SK-MEL-5 (cell line): ENCODE measurements around the gene EYS. TPM values are rescaled to one million over a fixed set of nuclear protein-coding genes. Genes with fewer than 3 reads are reported as not detected.

Experiments used
- DNase-seq: peaks from one replicate; pipeline ENCODE4 v3.0.0-alpha.2; 2016; ENCODE audit warnings: low read depth, low spot score
- in situ Hi-C: cut with HindIII; loops from 2 replicates; pipeline ENCODE4 v1.10.0; 2016; ENCODE audit warnings: low sequenced_read_pairs, high pct_unique_total_duplicates, low pct_unique_long_range_greater_than_20kb
- total RNA-seq: library from RNA; depleted of rRNA; stranded (reverse); fragments of >200 nt; shearing (Covaris generic); gene quantifications from 2 replicates; pipeline ENCODE4 v1.2.3, GENCODE V29; 2014

EYS gene
- total RNA-seq, 1 experiment from 2014 or later, result 0.03 TPM

- no peak for DNase-seq
- in situ Hi-C loops, result no loop called here
Measured at GRCh38 chr6:64973142-64973541, 733.9 kb downstream of the EYS start.

- DNase-seq, result no peak
- in situ Hi-C loops, result no loop called here
Measured at GRCh38 chr6:64969139-64969538, 737.9 kb downstream of the EYS start.

DNA sequence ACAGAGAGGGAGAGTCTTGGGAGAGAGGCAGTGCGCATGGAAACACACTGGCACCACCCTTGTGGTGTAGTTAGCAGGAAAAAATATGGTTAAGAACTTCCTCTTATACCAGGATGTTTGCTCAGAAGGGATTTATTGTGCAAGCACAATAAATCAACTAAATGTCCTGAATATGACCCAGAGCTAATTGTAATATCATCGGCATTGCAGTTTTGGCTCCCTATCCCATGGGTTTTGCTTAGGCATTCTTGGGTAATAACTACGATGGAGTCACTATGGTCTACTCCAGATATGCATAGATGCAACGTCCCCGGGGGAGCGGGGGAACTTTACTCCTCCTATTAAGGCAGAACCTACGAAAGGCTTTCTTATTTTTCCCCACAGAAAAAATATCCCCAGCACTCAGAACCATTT is 751.6 kb downstream of the EYS start:
- DNase-seq, result no peak
- in situ Hi-C loops, result no loop called here

GRCh38 chr6:64949257-64949656 is 757.8 kb downstream of the EYS start:
- DNase-seq, result no peak
- in situ Hi-C loops, result no loop called here

- in situ Hi-C loops, result no loop called here
- no peak for DNase-seq
Measured at GRCh38 chr6:64948261-64948660, 758.8 kb downstream of the EYS start.

DNA sequence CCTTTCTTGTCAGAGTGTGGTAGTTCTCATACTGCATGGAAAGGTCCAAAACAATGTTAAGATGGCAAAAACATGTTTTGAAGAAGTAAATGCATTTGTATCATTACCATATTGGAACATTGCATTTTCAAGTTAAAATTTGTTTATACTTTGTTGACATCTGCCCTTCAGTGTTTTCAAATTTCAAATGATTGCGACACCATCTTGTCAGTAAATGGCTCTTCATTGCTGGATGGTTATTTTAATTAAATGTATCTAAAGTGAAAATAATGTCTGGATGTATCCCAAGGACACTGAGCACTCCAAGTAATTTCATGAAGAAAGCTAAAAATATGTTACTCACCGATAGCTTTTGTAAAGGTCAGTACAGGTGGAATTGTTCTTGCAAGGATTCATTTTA is 761.6 kb downstream of the EYS start:
- in situ Hi-C loops, result no loop called here
- no peak for DNase-seq

DNA sequence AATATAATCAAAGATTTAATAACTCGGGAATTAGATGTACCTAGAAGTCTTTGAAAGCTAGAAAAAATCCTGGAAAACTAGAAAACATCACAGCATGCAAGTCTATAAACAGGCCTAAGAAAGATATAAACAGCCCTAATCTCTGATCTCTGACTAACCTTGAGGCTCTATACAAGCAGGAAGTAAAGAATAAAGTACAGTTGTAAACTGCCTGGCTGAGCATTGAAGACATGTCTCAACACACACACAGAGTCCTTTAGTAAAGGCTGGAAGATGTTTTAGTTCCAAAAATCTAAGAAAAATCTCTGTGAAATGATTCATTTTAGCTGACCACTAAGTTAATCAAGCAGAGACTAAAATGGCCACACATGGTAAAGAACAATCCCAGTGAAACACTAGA is 774.5 kb downstream of the EYS start:
- no peak for DNase-seq
- in situ Hi-C loops, result no loop called here

GRCh38 chr6:64930681-64931080 is 776.3 kb downstream of the EYS start:
- in situ Hi-C loops, result no loop called here
- DNase-seq, result no peak

GRCh38 chr6:64926051-64926450 is 781.0 kb downstream of the EYS start:
- in situ Hi-C loops, result no loop called here
- no peak for DNase-seq

- DNase-seq, result no peak
- in situ Hi-C loops, result no loop called here
Measured at GRCh38 chr6:64920257-64920656, 786.8 kb downstream of the EYS start.

DNA sequence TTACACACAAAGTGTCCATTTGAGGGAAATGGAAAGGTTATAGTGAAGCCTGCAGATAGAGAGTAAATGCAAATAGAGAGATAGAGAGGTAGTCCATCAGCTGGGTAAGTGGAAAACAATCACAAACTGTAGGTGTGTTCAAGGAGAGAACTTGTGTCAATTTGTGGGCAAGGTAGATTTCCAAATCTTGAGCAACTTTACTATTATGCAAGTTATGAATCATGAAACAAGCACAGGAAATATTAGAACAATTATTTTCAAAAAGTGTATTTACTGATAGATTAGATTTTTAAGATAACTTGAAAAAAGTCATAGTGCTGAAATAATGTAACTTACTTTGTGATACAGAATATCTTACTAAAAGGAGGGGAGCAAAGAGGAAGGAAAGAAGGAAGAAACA is 792.9 kb downstream of the EYS start:
- in situ Hi-C loops, result no loop called here
- no peak for DNase-seq

- no peak for DNase-seq
- in situ Hi-C loops, result no loop called here
Measured at GRCh38 chr6:64912966-64913365, 794.1 kb downstream of the EYS start.

DNA sequence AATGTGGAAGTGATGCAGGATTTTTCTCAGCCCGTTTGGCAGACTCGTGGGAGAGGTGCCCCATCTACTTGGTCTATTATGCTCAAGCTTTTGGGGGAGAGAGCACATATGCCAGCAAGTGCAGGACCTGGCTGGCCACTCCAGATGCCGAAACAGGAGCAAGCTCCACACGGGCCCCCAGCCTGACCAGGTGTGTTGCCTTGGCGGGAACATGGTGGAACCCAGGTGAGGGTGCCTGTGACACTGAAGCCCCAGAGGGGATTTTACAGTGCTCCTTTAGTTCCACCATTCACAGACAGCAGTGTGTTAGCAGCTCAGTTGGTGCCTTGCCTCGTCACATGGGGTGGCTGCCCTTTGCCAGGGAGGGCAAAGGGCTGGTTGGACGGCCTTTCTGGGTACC is 798.9 kb downstream of the EYS start:
- in situ Hi-C loops, result no loop called here
- DNase-seq, result no peak

DNA sequence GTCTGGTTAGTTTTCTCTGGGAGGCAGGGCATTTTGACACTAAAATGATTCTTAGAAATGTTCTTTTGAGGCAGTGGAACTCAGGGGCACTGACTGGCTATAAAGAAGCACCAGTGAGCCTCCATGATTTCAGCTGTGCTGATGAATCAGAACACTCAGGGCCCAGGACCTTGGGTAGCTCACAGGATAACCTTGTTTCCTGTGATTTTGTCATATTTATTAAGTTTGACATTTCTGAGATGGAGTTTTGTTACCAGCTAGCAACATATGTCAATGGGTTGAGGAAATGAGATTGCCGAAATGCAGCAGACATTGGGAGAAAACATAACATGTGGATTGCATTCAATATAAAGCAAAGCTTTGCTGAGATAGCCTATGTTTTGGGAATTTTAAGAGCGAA is 802.4 kb downstream of the EYS start:
- DNase-seq, result no peak
- in situ Hi-C loops, result no loop called here

GRCh38 chr6:64902596-64902995 is 804.4 kb downstream of the EYS start:
- DNase-seq, result no peak
- in situ Hi-C loops, result no loop called here

GRCh38 chr6:64896939-64897338 is 810.1 kb downstream of the EYS start:
- no peak for DNase-seq
- in situ Hi-C loops, result no loop called here

DNA sequence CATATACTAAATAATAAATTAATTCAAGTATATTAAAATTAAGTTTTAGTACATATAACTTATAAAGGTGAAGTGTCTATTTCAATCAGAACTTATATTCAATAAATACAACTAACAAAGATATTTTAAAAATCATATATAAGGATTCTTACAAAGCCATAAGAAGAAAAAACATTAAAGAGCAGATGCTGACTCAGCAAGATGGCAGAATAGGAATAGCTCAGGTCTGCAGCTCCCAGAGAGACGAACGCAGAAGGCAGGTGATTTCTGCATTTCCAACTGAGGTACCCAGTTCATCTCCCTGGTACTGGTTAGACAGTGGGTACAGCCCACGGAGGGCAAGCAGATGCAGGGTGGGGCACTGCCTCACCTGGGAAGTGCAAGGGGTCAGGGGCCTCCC is 811.1 kb downstream of the EYS start:
- in situ Hi-C loops, result no loop called here
- DNase-seq, result no peak

DNA sequence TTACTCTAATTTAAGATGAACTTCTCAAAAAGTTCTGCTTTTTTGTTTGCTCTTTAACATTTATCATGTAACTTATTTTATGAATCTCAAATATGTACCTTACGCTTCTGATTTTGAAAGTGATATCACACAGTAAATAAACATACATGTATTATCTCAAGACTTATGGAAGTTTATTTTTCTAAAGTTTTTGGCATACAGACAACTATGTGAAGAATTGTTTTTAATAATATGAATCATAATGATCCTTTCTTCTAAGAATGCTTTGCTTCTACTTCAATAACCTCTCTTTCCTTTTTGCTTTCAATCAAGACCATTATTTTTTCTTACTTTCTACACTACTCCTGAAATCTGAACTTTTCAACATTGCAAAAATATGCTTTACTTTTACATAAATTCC is 816.4 kb downstream of the EYS start:
- DNase-seq, result no peak
- in situ Hi-C loops, result no loop called here

- no peak for DNase-seq
- in situ Hi-C loops, result no loop called here
Measured at GRCh38 chr6:64889144-64889543, 817.9 kb downstream of the EYS start.

DNA sequence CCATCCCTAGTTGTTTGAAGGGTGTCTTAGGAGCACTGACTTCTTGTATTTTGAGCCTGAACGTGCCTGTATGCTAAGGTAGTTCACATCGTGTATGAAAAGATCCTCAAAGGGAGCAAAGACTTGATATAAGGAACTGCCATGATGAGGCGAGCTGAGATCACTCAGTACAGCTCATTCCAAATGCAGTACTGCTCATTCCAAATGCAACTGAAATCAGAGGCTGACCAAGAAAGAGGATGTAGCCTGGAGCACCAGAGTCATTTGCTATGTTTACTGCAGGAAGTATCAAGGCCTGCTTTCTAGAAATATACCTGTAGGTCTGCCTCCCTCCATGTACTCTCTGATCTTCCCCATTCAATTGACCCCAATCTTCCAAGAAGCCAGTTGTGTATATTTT is 832.2 kb downstream of the EYS start:
- in situ Hi-C loops, result no loop called here
- DNase-seq, result no peak
